LNCAP (cell line): ENCODE results near the gene ASPDH.

Experiments used
- TF ChIP-seq, protein P1 (sequence below): fragments of 450-650 bp; IDR thresholded peaks from 2 replicates; pipeline ENCODE4 v1.5.1; 2017; ENCODE audit warnings: mild to moderate bottlenecking

The ASPDH gene

DNA sequence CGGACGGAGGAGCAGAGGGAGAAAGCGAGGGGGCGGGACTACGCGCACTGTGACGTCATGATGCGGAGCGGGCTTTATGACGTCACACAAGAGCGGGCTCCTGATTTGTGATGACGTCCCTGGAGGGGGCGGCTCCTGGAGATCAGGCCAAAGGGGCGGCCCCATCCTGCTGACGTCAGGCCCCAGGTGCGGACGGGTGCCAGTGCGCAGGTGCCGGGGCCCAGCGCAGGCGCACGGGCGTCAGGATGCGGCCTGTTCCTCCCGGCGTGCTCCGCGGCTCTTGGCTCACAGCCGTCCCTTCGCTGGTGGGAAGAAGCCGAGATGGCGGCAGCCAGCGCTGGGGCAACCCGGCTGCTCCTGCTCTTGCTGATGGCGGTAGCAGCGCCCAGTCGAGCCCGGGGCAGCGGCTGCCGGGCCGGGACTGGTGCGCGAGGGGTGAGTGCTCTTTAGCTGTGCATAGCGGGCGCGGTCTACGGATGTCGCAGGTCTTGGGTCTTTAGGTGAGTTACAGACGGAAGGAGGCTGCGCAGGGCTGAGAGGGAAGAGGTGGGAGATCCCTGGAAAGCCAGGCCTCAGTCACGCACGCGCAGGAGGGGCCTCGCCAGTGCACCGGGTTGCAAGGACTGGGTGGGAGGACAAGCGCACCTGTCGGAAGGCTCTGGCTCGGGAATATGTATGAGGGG is 37.3 kb downstream of the ASPDH start, which contains the start of the genes EMC10 and GARIN5A:
Gene EMC10 (plus strand): TSS at position 284 of the 683 bp plus-strand sequence. CDS start 38 bp downstream, at position 322.
Gene GARIN5A (minus strand): TSS at position 625 of the 683 bp plus-strand sequence. CDS start 460 bp downstream, at position 165.
- TF ChIP-seq, protein P1, sequence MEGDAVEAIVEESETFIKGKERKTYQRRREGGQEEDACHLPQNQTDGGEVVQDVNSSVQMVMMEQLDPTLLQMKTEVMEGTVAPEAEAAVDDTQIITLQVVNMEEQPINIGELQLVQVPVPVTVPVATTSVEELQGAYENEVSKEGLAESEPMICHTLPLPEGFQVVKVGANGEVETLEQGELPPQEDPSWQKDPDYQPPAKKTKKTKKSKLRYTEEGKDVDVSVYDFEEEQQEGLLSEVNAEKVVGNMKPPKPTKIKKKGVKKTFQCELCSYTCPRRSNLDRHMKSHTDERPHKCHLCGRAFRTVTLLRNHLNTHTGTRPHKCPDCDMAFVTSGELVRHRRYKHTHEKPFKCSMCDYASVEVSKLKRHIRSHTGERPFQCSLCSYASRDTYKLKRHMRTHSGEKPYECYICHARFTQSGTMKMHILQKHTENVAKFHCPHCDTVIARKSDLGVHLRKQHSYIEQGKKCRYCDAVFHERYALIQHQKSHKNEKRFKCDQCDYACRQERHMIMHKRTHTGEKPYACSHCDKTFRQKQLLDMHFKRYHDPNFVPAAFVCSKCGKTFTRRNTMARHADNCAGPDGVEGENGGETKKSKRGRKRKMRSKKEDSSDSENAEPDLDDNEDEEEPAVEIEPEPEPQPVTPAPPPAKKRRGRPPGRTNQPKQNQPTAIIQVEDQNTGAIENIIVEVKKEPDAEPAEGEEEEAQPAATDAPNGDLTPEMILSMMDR: no peak

DNA sequence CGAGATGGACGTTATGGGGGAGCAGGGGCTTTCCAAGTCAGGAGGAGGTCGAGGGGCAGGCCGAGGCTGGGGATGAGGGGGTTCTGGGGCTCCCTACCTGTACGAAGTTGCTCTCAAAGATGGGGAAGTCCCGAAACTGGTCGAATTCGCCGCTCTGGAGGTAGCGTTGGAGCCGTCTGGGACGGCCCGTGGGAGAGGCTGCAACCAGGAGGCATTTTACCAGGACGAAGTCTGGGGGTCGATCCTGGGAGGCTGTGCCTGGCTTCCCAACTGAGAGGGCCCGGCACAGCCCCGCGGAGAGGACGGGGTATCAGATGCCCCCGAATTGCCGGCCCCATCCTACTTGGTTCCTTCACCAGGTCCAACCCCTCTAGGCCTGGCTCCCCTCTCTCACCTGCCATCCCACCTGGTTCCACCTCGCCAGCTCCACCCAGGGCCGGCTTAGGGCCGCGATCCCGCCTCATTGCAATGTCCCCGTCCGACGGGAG is 37.9 kb downstream of the ASPDH start:
- TF ChIP-seq, protein P1: no peak

DNA sequence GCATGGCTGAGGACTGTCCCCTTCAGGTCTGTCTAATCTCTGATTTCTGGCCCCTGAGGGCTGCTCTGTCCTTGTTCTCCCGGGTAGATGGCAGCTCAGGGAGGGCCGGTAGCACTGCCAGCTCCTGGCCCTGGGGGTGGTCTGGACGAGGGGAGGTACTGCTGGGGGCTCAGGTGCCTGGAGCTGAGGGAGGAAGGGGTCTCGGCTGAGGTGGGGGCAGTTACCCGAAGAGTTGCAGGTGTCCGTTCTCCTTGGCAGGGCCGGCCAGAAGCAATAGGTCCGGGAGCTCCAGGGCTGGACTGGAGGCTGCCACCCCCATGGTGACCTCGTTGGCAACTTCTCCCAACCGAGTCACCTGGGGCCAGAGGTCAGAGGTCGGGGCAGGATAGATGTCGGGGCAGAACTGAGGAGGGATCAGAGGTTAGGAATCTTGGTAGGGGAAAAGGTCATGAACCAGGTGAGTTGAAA is 38.6 kb downstream of the ASPDH start:
- TF ChIP-seq, protein P1: no peak

DNA sequence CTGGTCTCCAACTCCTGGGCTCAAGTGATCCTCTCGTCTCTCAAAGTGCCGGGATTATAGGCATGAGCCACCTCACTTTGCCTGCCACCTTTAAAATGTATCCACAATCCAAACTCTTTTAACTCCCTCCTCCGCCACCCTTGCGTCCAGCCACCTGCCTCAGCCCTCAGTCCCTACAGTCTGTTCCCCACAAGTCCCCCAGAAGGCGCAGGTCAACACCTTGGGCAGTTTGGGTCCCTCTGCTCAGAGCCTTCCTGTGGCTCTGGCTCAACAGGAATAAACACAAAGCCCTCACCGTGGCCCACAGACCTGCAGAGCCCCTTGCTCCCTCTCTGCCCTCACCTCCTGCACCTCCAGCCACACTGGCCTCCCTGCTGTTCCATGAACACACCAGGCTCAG is 44.9 kb downstream of the ASPDH start:
- TF ChIP-seq, protein P1: no peak

DNA sequence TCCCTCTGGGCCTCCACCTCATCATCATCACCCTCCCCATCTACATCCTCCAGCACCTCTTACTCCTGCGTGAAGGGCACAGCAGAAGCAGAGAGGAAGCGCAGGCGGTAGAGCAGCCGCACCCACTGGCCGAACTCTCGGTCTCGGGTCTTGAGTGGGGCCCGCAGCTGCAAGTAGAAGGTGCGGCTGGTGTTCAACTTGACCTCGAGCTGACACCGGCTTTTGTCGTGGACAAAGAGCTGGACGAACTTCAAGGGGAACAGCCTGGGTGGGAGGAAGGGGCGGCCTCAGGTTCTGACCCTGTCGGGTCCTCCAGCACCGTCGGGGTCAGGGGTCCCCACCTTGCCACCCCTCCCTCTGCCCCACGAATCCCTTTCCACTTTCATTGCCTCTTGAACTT is 46.1 kb downstream of the ASPDH start:
- TF ChIP-seq, protein P1: no peak

DNA sequence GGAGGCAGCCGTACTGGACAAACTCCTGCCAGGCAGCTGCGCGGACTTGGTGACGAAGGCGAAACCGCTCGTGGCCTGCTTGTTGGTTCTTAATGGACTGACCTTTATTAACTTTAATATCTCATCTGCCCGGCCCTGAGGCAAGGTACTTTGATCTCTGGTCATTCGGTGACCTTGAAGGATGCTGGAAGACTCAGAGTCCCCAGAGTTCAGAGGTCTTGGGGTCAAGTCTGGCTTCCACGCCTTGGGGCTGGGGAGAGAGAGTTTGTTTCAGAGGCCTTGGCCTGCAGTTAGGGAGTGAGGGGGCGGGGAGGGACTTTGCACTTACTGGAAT is 47.0 kb downstream of the ASPDH start:
- TF ChIP-seq, protein P1: no peak

DNA sequence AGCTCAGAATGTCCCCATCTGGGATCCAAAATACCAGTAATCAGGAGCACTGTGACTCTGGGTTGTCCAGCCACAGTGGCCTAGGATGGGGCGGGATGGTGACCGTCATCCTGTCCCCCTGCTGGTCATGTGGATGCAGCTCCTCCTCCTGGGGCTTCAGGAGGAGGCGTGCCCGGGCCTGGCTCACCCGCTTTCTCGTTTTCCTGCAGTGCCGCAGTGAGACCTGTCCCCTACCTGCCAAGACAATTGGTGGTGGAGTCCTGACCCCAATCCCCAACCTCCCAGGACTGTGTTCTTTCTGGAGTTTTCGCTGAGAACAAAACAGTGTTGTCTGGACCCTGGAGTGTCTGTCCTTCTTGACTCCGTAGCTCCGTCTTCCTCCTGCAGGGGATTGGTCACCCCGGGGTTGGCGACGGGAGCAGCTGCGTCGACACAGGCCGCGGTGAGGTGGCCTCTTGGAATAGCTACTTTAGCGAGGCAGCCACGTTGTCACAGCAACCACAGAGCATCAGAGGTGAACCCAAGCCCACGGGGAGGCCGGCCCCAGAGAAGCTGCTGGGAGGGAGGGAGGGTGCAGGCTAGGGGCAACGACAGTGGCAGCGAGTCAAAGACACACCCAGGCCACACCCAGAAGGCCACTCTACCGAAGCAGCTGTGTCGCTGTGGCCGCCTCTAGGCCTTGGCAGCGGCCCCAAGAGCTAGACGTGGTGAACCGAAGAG is 47.6 kb downstream of the ASPDH start:
- TF ChIP-seq, protein P1: no peak
